Spleen (tissue), 11 donors: Measurements from ENCODE around the gene RIPOR3. TPM values are rescaled to one million over a fixed set of nuclear protein-coding genes. Genes with fewer than 3 reads are reported as not detected.
A peak's percentile ranks its signal among the peaks of the same experiment; 100 is the strongest.

ENCODE experiments used
- DNase-seq: peaks from one replicate; pipeline ENCODE4 v3.0.0-alpha.2; 2020
- H3K27ac ChIP-seq, 8 donors: fragments of 200-600 bp; sonication (generic) in 7 of 8; 1 replicate in 4 of 8; 2 replicates in 4 of 8; pipeline versions ENCODE4 v1.5.0 to v1.8.0; 2016 to 2021; ENCODE audit warnings: inconsistent platforms in 4 of 8, mild to moderate bottlenecking in 4 of 8, moderate library complexity in 1 of 8
- H3K27me3 ChIP-seq, 7 donors: fragments of 200-600 bp; sonication (generic) in 6 of 7; replicated peaks in 1 of 7; 1 replicate in 4 of 7; 2 replicates in 3 of 7; pipeline versions ENCODE4 v1.5.0 to v1.8.0; 2016 to 2021; ENCODE audit warnings: inconsistent platforms in 3 of 7, mild to moderate bottlenecking in 1 of 7
- H3K36me3 ChIP-seq, 6 donors: fragments of 200-600 bp; sonication (generic) in 5 of 6; 1 replicate in 4 of 6; 2 replicates in 2 of 6; pipeline versions ENCODE4 v1.5.0 to v1.8.0; 2016 to 2021; ENCODE audit warnings: inconsistent platforms in 2 of 6
- H3K4me1 ChIP-seq, 6 donors: fragments of 200-600 bp; sonication (generic) in 5 of 6; 1 replicate in 3 of 6; 2 replicates in 3 of 6; pipeline versions ENCODE4 v1.5.0 to v1.8.0; 2016 to 2021; ENCODE audit warnings: inconsistent platforms in 3 of 6
- H3K4me3 ChIP-seq, 8 donors: fragments of 200-600 bp; sonication (generic) in 7 of 8; 1 replicate in 4 of 8; 2 replicates in 4 of 8; pipeline versions ENCODE4 v1.5.0 to v1.8.0; 2016 to 2021; ENCODE audit warnings: inconsistent platforms in 4 of 8, mild to moderate bottlenecking in 4 of 8, moderate library complexity in 2 of 8
- H3K9me3 ChIP-seq, 8 donors: fragments of 200-600 bp; sonication (generic) in 7 of 8; 1 replicate in 4 of 8; 2 replicates in 4 of 8; pipeline versions ENCODE4 v1.5.0 to v1.8.0; 2016 to 2021; ENCODE audit warnings: inconsistent platforms in 4 of 8
- CTCF ChIP-seq, 11 experiments: fragments of 200-600 bp in 7 of 11; fragments of 450-650 bp in 4 of 11; sonication (generic) in 4 of 11; IDR thresholded peaks in 8 of 11; conservative IDR thresholded peaks in 3 of 11; 1 replicate in 7 of 11; 2 replicates in 4 of 11; pipeline versions ENCODE4 v1.4.0 to v1.8.0; 2016 to 2021; ENCODE audit warnings: antibody characterized with exemption in 11 of 11, inconsistent platforms in 4 of 11, mild to moderate bottlenecking in 1 of 11
- POLR2A ChIP-seq, 3 donors: fragments of 450-650 bp; IDR thresholded peaks; one replicate each; pipeline ENCODE4 v1.5.1; 2017; ENCODE audit warnings: antibody characterized with exemption in 3 of 3, mild to moderate bottlenecking in 1 of 3
- POLR2AphosphoS5 ChIP-seq, 3 donors: sonication (generic); formaldehyde crosslinking; IDR thresholded peaks; one replicate each; pipeline ENCODE4 v1.5.1; 2017; ENCODE audit warnings: antibody characterized with exemption in 3 of 3
- WGBS, 5 donors: extraction: QIAGEN DNeasy Blood & Tissue Kit in 3 of 5; methylation state at CpG; one replicate each; pipeline versions ENCODE4 v1.1.5 to v1.1.7; 2013 to 2018; 5-methylcytosine and 5-hydroxymethylcytosine counted together
- intact Hi-C: fragments of 100-400 bp; cut with DNase I; formaldehyde crosslinking; loops from one replicate; pipeline ENCODE4 v1.15.0; 2023; ENCODE audit warnings: low total_unique reads
- polyA plus RNA-seq, 3 donors: library from polyadenylated mRNA; stranded (reverse); fragments of 200-250 nt; gene quantifications; one replicate each; pipeline ENCODE4 v1.2.1, GENCODE V29; 2013
- total RNA-seq, 7 donors: library from RNA; depleted of rRNA in 3 of 7; stranded (reverse); fragments of >200 nt in 3 of 7; fragmentation: NEBNext Ultra II Directional in 4 of 7; extraction: Animal tissue kit (Norgen Biotek cat#: 25700) in 4 of 7; gene quantifications; one replicate each; pipeline versions ENCODE4 v1.1.0 to v1.2.1, GENCODE V29; 2016 to 2021
- donor health status: healthy with polysubstance abuse.
- donor health status: DM: no; HTN: no; CAD: no; lungs with moderate emphysema.
- donor health status: DM: no; HTN: no; CAD: no.
- donor health status: Bipolar disorder and iron deficiency.
- donor health status: healthy.
- donor health status: DM: no; HTN: no; CAD: no.
- donor health status: DM: yes; HTN: yes; CAD: no.

The RIPOR3 gene
- total and polyA plus RNA-seq, 10 donors = 6.0 to 22.8 (median 13.1) TPM

DNA sequence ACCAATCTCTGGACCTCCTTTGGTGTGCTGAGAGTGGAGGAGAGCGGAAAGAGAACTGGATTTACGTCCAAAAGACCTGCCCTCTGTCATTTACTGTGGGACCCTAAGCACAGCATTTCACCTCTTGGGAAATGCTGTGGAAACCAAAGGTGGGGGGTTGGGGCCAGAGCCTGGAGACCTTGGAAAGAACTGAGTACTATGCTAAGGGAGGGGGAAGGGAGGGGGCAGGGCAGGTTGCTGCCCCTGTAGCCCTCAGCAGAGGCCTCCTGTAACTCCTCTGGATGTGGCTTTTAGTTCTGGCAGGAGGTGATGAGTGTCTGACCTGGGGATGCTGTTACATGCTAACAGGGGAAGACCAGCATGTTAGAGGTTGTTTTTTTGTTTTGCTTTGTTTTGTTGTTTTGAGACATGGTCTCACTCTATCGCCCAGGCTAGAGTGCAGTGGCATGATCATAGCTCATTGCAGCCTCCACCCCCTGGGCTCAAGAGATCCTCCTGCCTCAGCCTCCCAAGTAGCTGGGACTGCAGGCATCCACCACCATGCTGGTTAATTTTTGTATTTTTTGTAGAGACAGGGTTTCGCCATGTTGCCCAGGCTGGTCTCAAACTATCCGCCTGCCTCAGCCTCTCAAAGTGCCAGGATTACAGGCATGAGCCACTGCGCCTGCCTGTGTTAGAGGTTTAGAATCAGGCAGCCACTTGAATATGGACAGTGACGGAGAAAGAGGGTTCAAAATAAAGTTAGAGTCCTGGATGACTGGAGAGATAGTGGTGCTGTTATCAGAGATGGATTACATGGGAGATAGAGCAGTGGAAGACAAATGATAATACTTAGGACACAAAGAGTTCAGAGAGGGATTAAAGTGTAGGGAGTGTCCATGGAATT, 21.7 kb upstream of the RIPOR3 start:
- TF ChIP-seq POLR2AphosphoS5 (IDR thresholded peaks at IDR 0.05) (no peak), CTCF (IDR thresholded peaks at IDR 0.05 in 8 of 11, conservative IDR thresholded peaks at IDR 0.05 in 3 of 11) (no peak), POLR2A (IDR thresholded peaks at IDR 0.05) (no peak)
- intact Hi-C loops = no loop called here
- H3K4me3 ChIP-seq = no peak overlapping the region
- H3K27ac ChIP-seq = peak overlapping the region in 2 of 8 donors; percentile 21 to 36
- H3K27me3 ChIP-seq = peaks cover 0 to 33% (median 0%) of the 10 kb centered on the region in 7 donors
- DNase-seq = no peak
- H3K9me3 ChIP-seq = no peaks in the 10 kb centered on the region
- 85 to 93% (median 88%) methylated on average over 7 of the region's 7 CpGs for WGBS, 5 donors
- H3K4me1 ChIP-seq = peaks cover 0 to 12% (median 0%) of the 10 kb centered on the region in 6 donors
- no peaks in the 10 kb centered on the region for H3K36me3 ChIP-seq

GRCh38 chr20:50711113-50711825, 19.9 kb upstream of the RIPOR3 start:
- Histone ChIP-seq H3K27ac (peak overlapping the region in 6 of 8 donors; percentile 18 to 81 (median 76)), H3K36me3 (no peaks in the 10 kb centered on the region), H3K4me1 (peaks cover 0 to 12% (median 0%) of the 10 kb centered on the region in 6 donors), H3K4me3 (peak overlapping the region in 1 of 8 donors; percentile 35), H3K27me3 (peaks cover 0 to 33% (median 0%) of the 10 kb centered on the region in 7 donors), H3K9me3 (no peaks in the 10 kb centered on the region)
- intact Hi-C loops = no loop called here
- TF ChIP-seq POLR2A (IDR thresholded peaks at IDR 0.05) = no peak
- TF ChIP-seq CTCF (IDR thresholded peaks at IDR 0.05 in 8 of 11, conservative IDR thresholded peaks at IDR 0.05 in 3 of 11) = no peak
- TF ChIP-seq POLR2AphosphoS5 (IDR thresholded peaks at IDR 0.05) = no peak
- 88 to 95% (median 91%) methylated on average over 13 of the region's 13 CpGs for WGBS, 5 donors
- DNase-seq = no peak

- intact Hi-C loops = no loop called here
- no peak for DNase-seq
- H3K4me1 ChIP-seq = peaks cover 0 to 12% (median 0%) of the 10 kb centered on the region in 6 donors
- peak in 1 of 3 donors; percentile 51 for TF ChIP-seq POLR2AphosphoS5 (IDR thresholded peaks at IDR 0.05)
- no peak for TF ChIP-seq CTCF (IDR thresholded peaks at IDR 0.05 in 8 of 11, conservative IDR thresholded peaks at IDR 0.05 in 3 of 11)
- peak overlapping the region in 6 of 8 donors; percentile 18 to 81 (median 76) for H3K27ac ChIP-seq
- WGBS, 5 donors = 57 to 82% (median 71%) methylated on average over 9 of the region's 9 CpGs
- peak overlapping the region in 1 of 8 donors; percentile 35 for H3K4me3 ChIP-seq
- H3K27me3 ChIP-seq = peaks cover 0 to 30% (median 0%) of the 10 kb centered on the region in 7 donors
- no peaks in the 10 kb centered on the region for H3K9me3 ChIP-seq
- H3K36me3 ChIP-seq = no peaks in the 10 kb centered on the region
Measured at GRCh38 chr20:50710492-50711063, 19.2 kb upstream of the RIPOR3 start.
